Jurkat, Clone E6-1 (cell line): Measurements from ENCODE around the gene MKRN1.
A peak's percentile ranks its signal among the peaks of the same experiment; 100 is the strongest.
"Not testable (repeated sequence)": the region's sequence is repeated elsewhere in the genome, so short reads cannot be mapped to it uniquely, and the experiment has no call there.

Experiments used
- DNase-seq: peaks from one replicate; pipeline ENCODE4 v3.0.0-alpha.2; 2011; ENCODE audit warnings: low read depth, low spot score
- H3K4me3 ChIP-seq: 2 replicates; pipeline ENCODE4 v1.5.1; 2011; ENCODE audit warnings: mild to moderate bottlenecking, low read length, control low read depth, moderate library complexity

The MKRN1 gene

GRCh38 chr7:140447841-140448240 lies 31.5 kb downstream of the MKRN1 start:
- no peak overlapping the region for H3K4me3 ChIP-seq
- DNase-seq: no peak

- no peak overlapping the region for H3K4me3 ChIP-seq
- DNase-seq: no peak
Observed at GRCh38 chr7:140446467-140446866, 32.8 kb downstream of the MKRN1 start.

- no peak overlapping the region for H3K4me3 ChIP-seq
- DNase-seq: no peak
Observed at GRCh38 chr7:140441519-140441918, 37.8 kb downstream of the MKRN1 start.

GRCh38 chr7:140440593-140440992 lies 38.7 kb downstream of the MKRN1 start:
- H3K4me3 ChIP-seq: no peak overlapping the region
- no peak for DNase-seq

- DNase-seq: no peak
Observed at GRCh38 chr7:140439359-140439758, 39.9 kb downstream of the MKRN1 start.

GRCh38 chr7:140435252-140435895 lies 43.9 kb downstream of the MKRN1 start:
- no peak for DNase-seq
- H3K4me3 ChIP-seq: no peak overlapping the region

More at GRCh38 chr7:140439359-140439758, 39.9 kb downstream of the MKRN1 start:
- H3K4me3 ChIP-seq: no peak overlapping the region

- DNase-seq: no peak
- H3K4me3 ChIP-seq: no peak overlapping the region
Observed at GRCh38 chr7:140433396-140433795, 45.9 kb downstream of the MKRN1 start.

- DNase-seq: no peak
- H3K4me3 ChIP-seq: no peak overlapping the region
Observed at GRCh38 chr7:140426130-140426529, 53.2 kb downstream of the MKRN1 start.

GRCh38 chr7:140425718-140426117 lies 53.6 kb downstream of the MKRN1 start:
- no peak overlapping the region for H3K4me3 ChIP-seq
- DNase-seq: no peak

- no peak for DNase-seq
- no peak overlapping the region for H3K4me3 ChIP-seq
Observed at GRCh38 chr7:140423501-140423900, 55.8 kb downstream of the MKRN1 start.

GRCh38 chr7:140421521-140421920 lies 57.8 kb downstream of the MKRN1 start:
- H3K4me3 ChIP-seq: no peak overlapping the region
- no peak for DNase-seq

- no peak for DNase-seq
Observed at GRCh38 chr7:140418653-140419052, 60.7 kb downstream of the MKRN1 start.

GRCh38 chr7:140418156-140418472 lies 61.2 kb downstream of the MKRN1 start:
- DNase-seq, H3K4me3 ChIP-seq: not testable (repeated sequence)

More at GRCh38 chr7:140418653-140419052, 60.7 kb downstream of the MKRN1 start:
- no peak overlapping the region for H3K4me3 ChIP-seq

- no peak overlapping the region for H3K4me3 ChIP-seq
- peak; percentile 63 for DNase-seq
Observed at GRCh38 chr7:140417456-140418155, 61.7 kb downstream of the MKRN1 start.

- no peak for DNase-seq
- no peak overlapping the region for H3K4me3 ChIP-seq
Observed at GRCh38 chr7:140416560-140416959, 62.7 kb downstream of the MKRN1 start.

GRCh38 chr7:140415816-140416215 lies 63.5 kb downstream of the MKRN1 start:
- not testable (repeated sequence) for H3K4me3 ChIP-seq, DNase-seq

- H3K4me3 ChIP-seq: no peak overlapping the region
- no peak for DNase-seq
Observed at GRCh38 chr7:140415361-140415760, 63.9 kb downstream of the MKRN1 start.

- DNase-seq: no peak
- no peak overlapping the region for H3K4me3 ChIP-seq
Observed at GRCh38 chr7:140404565-140405065, 74.7 kb downstream of the MKRN1 start.

GRCh38 chr7:140403878-140404564 lies 75.3 kb downstream of the MKRN1 start, which contains the start of gene RAB19:
Gene RAB19 (plus strand): TSS chr7:140404058. CDS start chr7:140407647, 3,589 bp downstream.
- DNase-seq: peak; percentile 51
- H3K4me3 ChIP-seq: no peak within 1 kb of the TSS
